Testis (tissue), 5 donors: ENCODE measurements around the gene YIPF3. TPM values are rescaled to one million over a fixed set of nuclear protein-coding genes. Genes with fewer than 3 reads are reported as not detected.
"Not testable (repeated sequence)": the region's sequence is repeated elsewhere in the genome, so short reads cannot be mapped to it uniquely, and the experiment has no call there.

Source experiments
- DNase-seq: peaks from one replicate; pipeline ENCODE4 v3.0.0-alpha.2; 2019
- H3K27ac ChIP-seq, 2 donors: fragments of 200-600 bp; sonication (generic); one replicate each; pipeline ENCODE4 v1.5.1; 2019
- H3K27me3 ChIP-seq: fragments of 200-600 bp; sonication (generic); one replicate; pipeline ENCODE4 v1.5.1; 2019
- H3K36me3 ChIP-seq: fragments of 200-600 bp; sonication (generic); one replicate; pipeline ENCODE4 v1.5.1; 2017; ENCODE audit warnings: low read depth; ENCODE audit errors: missing control alignments
- H3K4me1 ChIP-seq: fragments of 200-600 bp; sonication (generic); one replicate; pipeline ENCODE4 v1.5.1; 2019
- H3K4me3 ChIP-seq, 2 donors: fragments of 200-600 bp; sonication (generic); one replicate each; pipeline ENCODE4 v1.5.1; 2017 to 2019
- H3K9me3 ChIP-seq: fragments of 200-600 bp; sonication (generic); one replicate; pipeline ENCODE4 v1.5.1; 2017
- CTCF ChIP-seq, 3 experiments: fragments of 450-650 bp in 2 of 3; fragments of 200-600 bp in 1 of 3; sonication (generic) in 1 of 3; IDR thresholded peaks; one replicate each; pipeline ENCODE4 v1.5.1; 2016 to 2019; ENCODE audit warnings: antibody characterized with exemption in 3 of 3, mild to moderate bottlenecking in 2 of 3, moderate library complexity in 1 of 3
- POLR2A ChIP-seq: fragments of 450-650 bp; IDR thresholded peaks from one replicate; pipeline ENCODE4 v1.6.1; 2017; ENCODE audit warnings: antibody characterized with exemption, mild to moderate bottlenecking, moderate library complexity
- WGBS, 2 donors: methylation state at CpG; one replicate each; pipeline ENCODE4 v1.1.5; 2018; 5-methylcytosine and 5-hydroxymethylcytosine counted together
- intact Hi-C: fragments of 100-400 bp; cut with DNase I; formaldehyde crosslinking; loops from one replicate; pipeline ENCODE4 v1.15.1; 2023; ENCODE audit warnings: low total_unique reads
- long read RNA-seq, 2 donors: transcript quantifications; one replicate each; lab custom pipeline, GENCODE V29; 2026
- polyA plus RNA-seq: library from polyadenylated mRNA; stranded (reverse); fragments of 350-450 nt; fragmentation: Illumina TruSeq; extraction: RNeasy Lipid Tissue Mini Kit (QIAGEN cat#74804); gene quantifications from one replicate; pipeline ENCODE4 v1.2.3, GENCODE V29; 2014; ENCODE audit warnings: low read depth, low replicate concordance; ENCODE audit not compliant: insufficient read depth
- total RNA-seq, 2 donors: library from RNA; depleted of rRNA; stranded (reverse); fragments of >200 nt; gene quantifications; one replicate each; pipeline ENCODE4 v1.2.3, GENCODE V29; 2016

YIPF3 gene
- 100 to 1,000 TPM; 130 to 138 TPM for total RNA-seq
- polyA plus RNA-seq = 131 TPM
- long read RNA-seq, donor 1, transcript YIPF3-202 (9 exons, 1,576 nt) = major isoform, 51 of 84 reads
- long read RNA-seq, donor 1, partial matches to known transcripts = 23 of 84 reads
- long read RNA-seq, donor 1, other reads (novel, unspliced or antisense) = 0 of 84 reads
- long read RNA-seq, donor 2, transcript YIPF3-202 (9 exons, 1,576 nt) = major isoform, 46 of 87 reads
- long read RNA-seq, donor 2, transcript YIPF3-211 (3 exons, 652 nt) = minor isoform, 8 of 87 reads
- long read RNA-seq, donor 2, partial matches to known transcripts = 29 of 87 reads
- long read RNA-seq, donor 2, other reads (novel, unspliced or antisense) = 0 of 87 reads

GRCh38 chr6:43516697-43517504, at the start of gene YIPF3, which contains the start of gene POLR1C:
TSS of gene YIPF3 (minus strand) at chr6:43516926. CDS start at chr6:43516807, 119 bp downstream.
TSS of gene POLR1C (plus strand) at chr6:43517089. CDS start at chr6:43517110, 21 bp downstream.
- no peaks in the 10 kb centered on the region for H3K36me3 ChIP-seq
- peak; percentile 99 for DNase-seq
- H3K27me3 ChIP-seq = no peaks in the 10 kb centered on the region

GRCh38 chr6:43559328-43559727, 42.6 kb upstream of the YIPF3 start:
- H3K27ac ChIP-seq = no peak overlapping the region
- H3K36me3 ChIP-seq = no peaks in the 10 kb centered on the region
- intact Hi-C loops = no loop called here
- no peak for TF ChIP-seq POLR2A
- no peak for TF ChIP-seq CTCF (IDR thresholded peaks at IDR 0.05)
- DNase-seq = no peak
- no peak overlapping the region for H3K4me3 ChIP-seq
- H3K4me1 ChIP-seq = no peaks in the 10 kb centered on the region
- H3K9me3 ChIP-seq = no peaks in the 10 kb centered on the region
- no peaks in the 10 kb centered on the region for H3K27me3 ChIP-seq

More at GRCh38 chr6:43516697-43517504, at the start of gene YIPF3, which contains the start of gene POLR1C:
- 0 to 1% methylated on average over 36 to 57 of the region's 57 CpGs for WGBS, 2 donors
- H3K4me1 ChIP-seq = peaks cover 23% of the 10 kb centered on the region
- TF ChIP-seq POLR2A = no peak
- TF ChIP-seq CTCF (IDR thresholded peaks at IDR 0.05) = no peak
- peak within 1 kb of the TSS; percentile 77 to 83 for H3K27ac ChIP-seq
- no peaks in the 10 kb centered on the region for H3K9me3 ChIP-seq
- H3K4me3 ChIP-seq = peak within 1 kb of the TSS; percentile 81 to 92
- intact Hi-C loops = loop anchor here (10.0 kb wide), 1 partner anchor 262 kb away; no protein-coding TSS in a partner anchor

GRCh38 chr6:43557620-43558019, 40.9 kb upstream of the YIPF3 start:
- intact Hi-C loops, H3K36me3 ChIP-seq, H3K9me3 ChIP-seq, H3K27ac ChIP-seq, H3K27me3 ChIP-seq, H3K4me1 ChIP-seq, DNase-seq, H3K4me3 ChIP-seq: not testable (repeated sequence)
- 97 to 99% methylated on average over 7 of the region's 7 CpGs for WGBS, 2 donors

GRCh38 chr6:43547222-43547621, 30.5 kb upstream of the YIPF3 start:
- no peaks in the 10 kb centered on the region for H3K4me1 ChIP-seq
- H3K4me3 ChIP-seq = no peak overlapping the region
- DNase-seq = no peak
- 83 to 93% methylated on average over 3 of the region's 3 CpGs for WGBS, 2 donors
- no peaks in the 10 kb centered on the region for H3K36me3 ChIP-seq
- TF ChIP-seq CTCF (IDR thresholded peaks at IDR 0.05) (no peak), POLR2A (no peak)
- no peaks in the 10 kb centered on the region for H3K9me3 ChIP-seq
- no peak overlapping the region for H3K27ac ChIP-seq
- H3K27me3 ChIP-seq = no peaks in the 10 kb centered on the region
- intact Hi-C loops = no loop called here

- TF ChIP-seq CTCF (IDR thresholded peaks at IDR 0.05) (no peak), POLR2A (no peak)
- Histone ChIP-seq H3K27me3 (no peaks in the 10 kb centered on the region), H3K27ac (no peak overlapping the region), H3K4me3 (no peak overlapping the region), H3K4me1 (no peaks in the 10 kb centered on the region), H3K36me3 (no peaks in the 10 kb centered on the region), H3K9me3 (no peaks in the 10 kb centered on the region)
- WGBS, 2 donors = 64 to 73% methylated on average over 4 of the region's 4 CpGs
- DNase-seq = no peak
- intact Hi-C loops = no loop called here
Observed at GRCh38 chr6:43544461-43544860, 27.7 kb upstream of the YIPF3 start.
